K562 (cell line): Measurements from ENCODE around the gene UBE2O. TPM values are rescaled to one million over a fixed set of nuclear protein-coding genes. Genes with fewer than 3 reads are reported as not detected.
A peak's percentile ranks its signal among the peaks of the same experiment; 100 is the strongest.

Experiments
- ATAC-seq: fragments of 200-7000 bp; cut with Tn5 transposase; 3 replicates; pipeline ENCODE4 v1.9.1; 2020; ENCODE audit warnings: moderate library complexity
- Bru-seq: library from RNA; stranded (reverse); fragments of 400-500 nt; gene quantifications from one replicate; lab custom pipeline; 2021; lab: Mats Ljungman, UMichigan
- BruChase-seq, 2 experiments: library from RNA; stranded (reverse); fragments of 400-500 nt; gene quantifications; one replicate each; lab custom pipeline; 2021; lab: Mats Ljungman, UMichigan
- BruUV-seq: library from RNA; stranded (reverse); fragments of 400-500 nt; replicated peaks from 2 replicates; lab custom pipeline; 2021; lab: Mats Ljungman, UMichigan
- CTCF ChIA-PET: fragments of 300-600 bp; formaldehyde crosslinking; extraction: SDS; loops from one replicate; lab custom pipeline; 2021; ENCODE audit warnings: low intra/inter-chr PET ratio; lab: Yijun Ruan, JAX
- POLR2A ChIA-PET: fragments of 300-600, 350-650 bp; sonication (Branson Sonifier 250); formaldehyde crosslinking; extraction: SDS; loops from one replicate; lab custom pipeline; 2021; ENCODE audit warnings: antibody characterized with exemption, inconsistent platforms; lab: Yijun Ruan, JAX
- DNase-seq, 4 experiments: peaks; one replicate each; pipeline versions ENCODE4 v3.0.0 to v3.0.0-alpha.2; 2011 to 2018; ENCODE audit warnings: low spot score in 3 of 4, mixed read lengths in 3 of 4; ENCODE audit errors: extremely low read depth in 1 of 4
- FAIRE-seq: peaks from 2 replicates; lab custom pipeline; 2011; peaks lifted over from hg19 to GRCh38; lab: Jason Lieb, UNC
- H2AFZ ChIP-seq: 2 replicates; pipeline ENCODE4 v1.6.0; 2011; ENCODE audit warnings: low read depth, low read length, control low read depth, inconsistent platforms
- H3K27ac ChIP-seq: fragments of 200-600 bp; 3 replicates; pipeline ENCODE4 v1.8.0; 2011; ENCODE audit warnings: low read depth, mild to moderate bottlenecking, control low read depth, inconsistent platforms, low read length, moderate library complexity, mixed read lengths; ENCODE audit errors: extremely low read depth
- H3K27me3 ChIP-seq, 2 experiments: fragments of 300-600 bp in 1 of 2; 2 replicates in 1 of 2; 3 replicates in 1 of 2; pipeline versions ENCODE4 v1.6.0 to v1.8.0; 2011; ENCODE audit warnings: inconsistent platforms in 2 of 2, low read length in 2 of 2, mild to moderate bottlenecking in 1 of 2, mixed read lengths in 1 of 2, moderate library complexity in 1 of 2; ENCODE audit not compliant: control insufficient read depth in 2 of 2, insufficient read depth in 2 of 2
- H3K36me3 ChIP-seq: fragments of 300-600 bp; 3 replicates; pipeline ENCODE4 v1.8.0; 2011; ENCODE audit warnings: mild to moderate bottlenecking, low read length, inconsistent platforms; ENCODE audit not compliant: control insufficient read depth, insufficient read depth
- H3K4me1 ChIP-seq, 2 experiments: fragments of 200-600 bp in 1 of 2; replicated peaks in 1 of 2; 2 replicates in 1 of 2; 3 replicates in 1 of 2; pipeline versions ENCODE4 v1.5.1 to v1.8.0; 2011; ENCODE audit warnings: inconsistent platforms in 2 of 2, low read length in 2 of 2, mild to moderate bottlenecking in 1 of 2, mixed read lengths in 1 of 2, moderate library complexity in 1 of 2; ENCODE audit not compliant: control insufficient read depth in 2 of 2, insufficient read depth in 2 of 2
- H3K4me2 ChIP-seq: 2 replicates; pipeline ENCODE4 v1.6.1; 2011; ENCODE audit warnings: low read length, control low read depth, inconsistent platforms, mixed read lengths; ENCODE audit not compliant: insufficient read depth
- H3K4me3 ChIP-seq: fragments of 200-600 bp; sonication (generic), shearing (Covaris generic); 2 replicates; pipeline ENCODE4 v1.5.1; 2016; ENCODE audit warnings: control low read depth, inconsistent platforms
- H3K79me2 ChIP-seq: fragments of 200-600 bp; 3 replicates; pipeline ENCODE4 v1.8.0; 2011; ENCODE audit warnings: low read length, inconsistent platforms; ENCODE audit not compliant: control insufficient read depth, insufficient read depth
- H3K9ac ChIP-seq, 2 experiments: 2 replicates each; pipeline versions ENCODE4 v1.6.0 to v1.6.1; 2011; ENCODE audit warnings: low read depth in 2 of 2, low read length in 2 of 2, control low read depth in 1 of 2, inconsistent platforms in 1 of 2, mild to moderate bottlenecking in 1 of 2, mixed read lengths in 1 of 2; ENCODE audit not compliant: insufficient read depth in 1 of 2
- H3K9me1 ChIP-seq: one replicate; pipeline ENCODE4 v1.6.0; 2011; ENCODE audit warnings: inconsistent platforms, mild to moderate bottlenecking, low read length, moderate library complexity; ENCODE audit not compliant: control insufficient read depth, insufficient read depth
- H3K9me3 ChIP-seq: replicated peaks from 2 replicates; pipeline ENCODE4 v1.5.1; 2011; ENCODE audit warnings: low read depth, low read length, inconsistent platforms; ENCODE audit not compliant: control insufficient read depth, insufficient read depth
- H4K20me1 ChIP-seq: replicated peaks from 2 replicates; pipeline ENCODE4 v1.6.1; 2011; ENCODE audit warnings: low read length, inconsistent platforms, mixed read lengths; ENCODE audit not compliant: control insufficient read depth, insufficient read depth
- CREB3 ChIP-seq: fragments of 450-650 bp; conservative IDR thresholded peaks from 2 replicates; pipeline ENCODE4 v1.6.1; 2016; ENCODE audit warnings: missing genetic modification characterization, low read depth, mild to moderate bottlenecking, missing compliant biosample characterization, moderate library complexity
- E2F1 ChIP-seq: sonication (generic); formaldehyde crosslinking; IDR thresholded peaks from 2 replicates; pipeline ENCODE4 v1.8.1; 2023; ENCODE audit warnings: mild to moderate bottlenecking, missing genetic modification reagents, moderate library complexity
- E2F6 ChIP-seq, 2 experiments: IDR thresholded peaks; 2 replicates each; pipeline ENCODE4 v1.6.1; 2011; ENCODE audit warnings: borderline replicate concordance in 1 of 2, control low read depth in 1 of 2, low read depth in 1 of 2, low read length in 1 of 2, mild to moderate bottlenecking in 1 of 2, mixed read lengths in 1 of 2, moderate library complexity in 1 of 2; ENCODE audit not compliant: insufficient read depth in 1 of 2, insufficient read length in 1 of 2, poor library complexity in 1 of 2, severe bottlenecking in 1 of 2; ENCODE audit errors: extremely low read depth in 1 of 2
- MIER1 ChIP-seq: fragments of 450-650 bp; IDR thresholded peaks from 2 replicates; pipeline ENCODE4 v1.6.1; 2016; ENCODE audit warnings: antibody characterized with exemption, mild to moderate bottlenecking, low read depth
- THAP7 ChIP-seq: fragments of 250-450 bp; sonication (Bioruptor Pico); IDR thresholded peaks from 2 replicates; pipeline ENCODE4 v1.5.0; 2021
- ZBTB9 ChIP-seq: fragments of 450-650 bp; formaldehyde crosslinking; IDR thresholded peaks from 2 replicates; pipeline ENCODE4 v1.4.0; 2020; ENCODE audit warnings: mild to moderate bottlenecking, moderate library complexity
- ZNF57 ChIP-seq: fragments of 450-650 bp; formaldehyde crosslinking; IDR thresholded peaks from 2 replicates; pipeline ENCODE4 v1.4.0; 2020; ENCODE audit warnings: mild to moderate bottlenecking, moderate library complexity
- WGBS: fragments of 100-300 bp; shearing (Covaris generic); methylation state at CpG from one replicate; pipeline ENCODE4 v1.1.6; 2016; ENCODE audit warnings: low coverage, mixed read lengths; ENCODE audit not compliant: insufficient coverage; ENCODE audit errors: missing lambda C conversion rate; 5-methylcytosine and 5-hydroxymethylcytosine counted together
- in situ Hi-C: fragments of 300-500 bp; cut with MboI; formaldehyde crosslinking; loops from 4 replicates; pipeline ENCODE4 v1.15.0; 2018; ENCODE audit warnings: inconsistent platforms, mixed read lengths
- intact Hi-C: fragments of 100-400 bp; cut with micrococcal nuclease; formaldehyde crosslinking; loops from 2 replicates; pipeline ENCODE4 v1.14.2; 2022
- long read RNA-seq, 3 experiments: library from polyadenylated mRNA in 2 of 3; library from RNA in 1 of 3; unstranded in 2 of 3; stranded (forward) in 1 of 3; transcript quantifications; one replicate each; pipeline ENCODE4 v2.0.0, GENCODE V29; 2019 to 2022
- polyA minus RNA-seq, 3 experiments: library from RNA; depleted of rRNA, polyadenylated mRNA; stranded (reverse); fragments of >200 nt; gene quantifications; 2 replicates each; pipeline ENCODE4 v1.2.3, GENCODE V29; 2011
- polyA plus RNA-seq, 8 experiments: library from polyadenylated mRNA; depleted of rRNA in 4 of 8; stranded (reverse) in 5 of 8; unstranded in 3 of 8; fragments of >200 nt; fragmentation: Nextera tagmentation in 2 of 8; fragmentation: Illumina TruSeq in 1 of 8; extraction: Ambion mirVana in 2 of 8; extraction: Trizol in 1 of 8; gene quantifications; 2 replicates each; pipeline versions ENCODE4 v1.2.1 to v1.2.3, GENCODE V29; 2011 to 2014; ENCODE audit warnings: inconsistent platforms in 1 of 8, missing spikeins in 1 of 8
- total RNA-seq, 7 experiments: library from RNA; depleted of rRNA in 6 of 7; stranded (reverse); fragments of >200 nt in 6 of 7; fragmentation: Illumina TruSeq in 2 of 7; extraction: Trizol in 2 of 7; gene quantifications; 2 replicates each; pipeline versions ENCODE4 v1.2.1 to v1.2.3, GENCODE V29; 2011 to 2021; ENCODE audit warnings: low replicate concordance in 1 of 7

The UBE2O gene
- total RNA-seq (2011; cell fraction: chromatin; rRNA removed; ENCODE audit: low replicate concordance) = 48.0 and 101 TPM in 2 replicates
- 46.3 and 49.0 TPM in 2 replicates for total RNA-seq (2011; cell fraction: nucleolus; rRNA removed)
- 34.9 and 41.1 TPM in 2 replicates for total RNA-seq (2011; cell fraction: nucleoplasm; rRNA removed)
- total RNA-seq (2014; rRNA removed) = 20.5 and 21.6 TPM in 2 replicates
- total RNA-seq (2014; rRNA removed; fragmentation: Illumina TruSeq; extraction: Trizol) = 8.8 and 10.0 TPM in 2 replicates
- 13.3 and 15.6 TPM in 2 replicates for total RNA-seq (2015; rRNA removed; fragmentation: Illumina TruSeq; extraction: Trizol)
- total RNA-seq (2021) = 36.8 and 39.7 TPM in 2 replicates
- polyA plus RNA-seq (2011; rRNA removed) = 12.6 and 20.8 TPM in 2 replicates
- polyA plus RNA-seq (2011; cell fraction: cytosol; rRNA removed) = 9.9 and 13.8 TPM in 2 replicates
- 60.0 and 60.8 TPM in 2 replicates for polyA plus RNA-seq (2011; cell fraction: nucleus; rRNA removed)
- 24.4 and 24.9 TPM in 2 replicates for polyA plus RNA-seq (2012)
- polyA plus RNA-seq (2014; fragmentation: Illumina TruSeq; extraction: Trizol) = 24.5 and 25.4 TPM in 2 replicates
- polyA plus RNA-seq (2014; fragmentation: Nextera tagmentation; extraction: Ambion mirVana) = 1 to 10 TPM; 1.6 to 1.7 TPM
- polyA plus RNA-seq (2014; rRNA removed) = 15.6 and 22.1 TPM in 2 replicates
- 56.4 and 69.3 TPM in 2 replicates for polyA minus RNA-seq (2011; rRNA and poly(A)+ RNA removed)
- polyA minus RNA-seq (2011; cell fraction: cytosol; rRNA and poly(A)+ RNA removed) = 26.6 and 31.1 TPM in 2 replicates
- polyA minus RNA-seq (2011; cell fraction: nucleus; rRNA and poly(A)+ RNA removed) = 11.0 and 22.8 TPM in 2 replicates
- percentile 75 among the genes with signal in this experiment for Bru-seq, nascent RNA
- percentile 74 among the genes with signal in this experiment for BruChase-seq, experiment 1, labeled RNA remaining after a 2-hour chase
- percentile 77 among the genes with signal in this experiment for BruChase-seq, experiment 2, labeled RNA remaining after a 6-hour chase
- long read RNA-seq, experiment 1, full-length matches to known transcripts = 4 of 94 reads
- long read RNA-seq, experiment 1, partial matches to known transcripts = 80 of 94 reads
- long read RNA-seq, experiment 1, other reads (novel, unspliced or antisense) = 10 of 94 reads
- long read RNA-seq, experiment 2, full-length matches to known transcripts = 2 of 41 reads
- long read RNA-seq, experiment 2, partial matches to known transcripts = 6 of 41 reads
- long read RNA-seq, experiment 2, other reads (novel, unspliced or antisense) = 33 of 41 reads
- long read RNA-seq, experiment 3, partial matches to known transcripts = 5 of 5 reads
- long read RNA-seq, experiment 3, other reads (novel, unspliced or antisense) = 0 of 5 reads

GRCh38 chr17:76452660-76453430 is at the start of gene UBE2O:
Gene UBE2O (minus strand): TSS chr17:76453152. CDS start chr17:76453141, 11 bp downstream.
- Histone ChIP-seq H3K9ac (peak within 1 kb of the TSS; percentile 81 to 88), H3K4me1 (peaks cover 12 to 17% of the 10 kb centered on the region in 2 experiments; a peak in 4 of 5 replicates), H3K9me1 (no peaks in the 10 kb centered on the region), H3K79me2 (peaks cover 51% of the 10 kb centered on the region), H3K9me3 (no peaks in the 10 kb centered on the region), H3K27ac (peak within 1 kb of the TSS; percentile 83; the same call in 2 of the 3 replicates), H2AFZ (peak within 1 kb of the TSS; percentile 83), H3K4me3 (peak within 1 kb of the TSS; percentile 97), H4K20me1 (peaks cover 25% of the 10 kb centered on the region), H3K4me2 (peak within 1 kb of the TSS; percentile 81), H3K27me3 (no peaks in the 10 kb centered on the region), H3K36me3 (0 out of 3 replicates have a peak, but pooled peaks cover 4% of the 10 kb centered on the region)
- ATAC-seq (peak; percentile 96), FAIRE-seq (peak; percentile 58), DNase-seq (peak; percentile 91 to 98 (median 96))
- BruUV-seq = no TSS peak
- intact Hi-C loops = loop anchor here (2.0 kb wide), 1 partner anchor 46 kb away; no protein-coding TSS in a partner anchor
- POLR2A ChIA-PET = interaction anchor here (0.6 to 1.1 kb wide), 6 partner anchors 9 to 63 kb away, joined by 3 to 4 read pairs (median 4); no protein-coding TSS in a partner anchor
- CTCF ChIA-PET = interaction anchor here (0.6 to 0.8 kb wide), 2 partner anchors 148 to 150 kb away, joined by 3 read pairs; no protein-coding TSS in a partner anchor
- 1% methylated on average over 49 of the region's 101 CpGs for WGBS
- in situ Hi-C loops = no loop called here
- TF ChIP-seq ZNF57 (CRISPR knock-in tag) (no peak), E2F6 (IDR thresholded peaks at IDR 0.05; ENCODE audit: borderline replicate concordance in 1 of 2, extremely low read depth in 1 of 2, insufficient read depth in 1 of 2, insufficient read length in 1 of 2, low read depth in 1 of 2, low read length in 1 of 2, poor library complexity in 1 of 2, severe bottlenecking in 1 of 2) (peak in 1 of 2 experiments; percentile 47), THAP7 (CRISPR knock-in tag) (0 out of 2 replicates have a peak, but pooled peaks have one; percentile 49), E2F1 (no peak), MIER1 (no peak), CREB3 (tag) (no peak), ZBTB9 (CRISPR knock-in tag) (no peak)
